Measurements from ENCODE around the gene ZFAND2A. TPM values are rescaled to one million over a fixed set of nuclear protein-coding genes. Genes with fewer than 3 reads are reported as not detected.
"Not testable (repeated sequence)": the region's sequence is repeated elsewhere in the genome, so short reads cannot be mapped to it uniquely, and the experiment has no call there.

ZFAND2A gene, protein sequence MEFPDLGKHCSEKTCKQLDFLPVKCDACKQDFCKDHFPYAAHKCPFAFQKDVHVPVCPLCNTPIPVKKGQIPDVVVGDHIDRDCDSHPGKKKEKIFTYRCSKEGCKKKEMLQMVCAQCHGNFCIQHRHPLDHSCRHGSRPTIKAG
- total RNA-seq (10 to 100 TPM; 27.8 to 28.5 TPM), polyA plus RNA-seq (45.6 TPM)

DNA sequence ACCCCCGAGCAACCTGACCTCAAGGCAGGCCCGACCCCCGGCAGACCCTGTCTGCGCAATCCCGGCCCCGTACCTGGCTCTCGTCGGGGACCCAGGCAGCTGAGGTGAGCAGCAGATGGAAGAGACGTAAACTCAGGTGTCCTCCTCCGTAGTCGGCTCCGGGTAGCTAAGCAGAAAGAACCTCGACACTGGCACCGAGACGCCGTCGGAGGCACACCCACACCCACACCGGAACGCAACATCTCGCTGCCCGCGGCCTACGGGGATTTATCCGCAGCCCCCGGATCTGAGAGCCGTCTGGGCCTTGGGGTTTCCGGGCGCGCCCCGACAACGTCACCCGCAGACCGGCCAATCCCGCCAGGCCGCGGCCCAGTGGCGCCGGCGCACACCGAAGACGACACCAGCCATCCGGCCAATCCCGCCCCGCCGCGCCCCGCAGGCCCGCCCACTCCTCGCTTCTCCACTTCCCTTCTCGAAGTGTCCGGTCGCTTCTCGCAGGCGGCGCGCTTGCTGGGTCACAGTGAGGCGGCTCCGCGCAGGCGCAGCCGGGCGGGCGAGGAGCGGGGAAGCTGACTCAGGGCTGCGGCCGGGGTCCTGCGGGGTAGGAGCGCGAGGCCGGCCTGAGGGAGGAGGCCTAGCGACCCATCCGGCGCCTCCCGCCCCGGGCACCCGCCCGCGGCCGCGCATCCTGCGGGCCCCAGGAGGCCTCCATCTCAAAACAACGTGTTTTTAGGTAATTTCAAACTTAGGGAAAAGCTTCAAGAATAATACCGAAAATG, at the start of gene ZFAND2A:
ZFAND2A (minus strand) TSS at position 306 of the 779 bp plus-strand sequence. CDS start 1,984 bp downstream, outside the sequence.
- POLR2A ChIA-PET = interaction anchor here (1.0 to 1.6 kb wide), 4 partner anchors 9 to 284 kb away, joined by 3 to 8 read pairs (median 4); partner anchors contain the start of gene GET4

DNA sequence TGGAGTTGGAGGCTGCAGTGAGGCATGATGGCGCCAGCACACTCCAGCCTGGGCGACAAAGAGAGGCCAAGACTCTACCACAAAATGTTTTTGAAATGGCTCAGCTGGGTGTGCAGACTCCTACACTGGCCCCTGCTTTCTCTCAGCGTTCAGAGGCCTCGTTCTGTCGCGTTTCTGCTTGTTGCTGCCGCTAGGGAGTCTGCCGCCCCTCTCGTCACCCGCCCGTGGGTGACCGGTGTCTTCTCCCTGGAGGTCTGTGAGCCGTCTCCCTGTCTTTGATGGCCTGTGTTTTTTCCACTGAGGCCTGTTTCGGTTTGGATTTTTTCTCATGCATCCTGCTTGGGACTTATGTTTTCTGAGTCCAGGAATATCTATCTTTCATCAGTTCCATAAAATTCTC, 49.1 kb upstream of the ZFAND2A start:
- Mint-ChIP-seq H3K36me3 (no peaks in the 10 kb centered on the region), H3K27ac (no peak overlapping the region), H3K9me3 (peaks cover 0 to 2% (median 0%) of the 10 kb centered on the region in 5 donors), H3K4me3 (no peak overlapping the region), H3K27me3 (peaks cover 22 to 35% of the 10 kb centered on the region in 2 donors), H3K4me1 (no peaks in the 10 kb centered on the region)
- H3K27ac ChIP-seq (ENCODE audit: low read depth, low read length) = no peak overlapping the region
- DNase-seq = no peak
- peaks cover 7% of the 10 kb centered on the region for H3K27me3 ChIP-seq (ENCODE audit: insufficient read depth, low read length, poor library complexity, severe bottlenecking)
- H3K9me3 ChIP-seq (ENCODE audit: low read length) = no peaks in the 10 kb centered on the region
- ChIA-PET POLR2A (no interaction called here), CTCF (no interaction called here)
- no peaks in the 10 kb centered on the region for H3K36me3 ChIP-seq (ENCODE audit: insufficient read depth, low read length)
- no peak overlapping the region for H3K4me3 ChIP-seq (ENCODE audit: low read length)
- no peaks in the 10 kb centered on the region for H3K4me1 ChIP-seq (ENCODE audit: insufficient read depth, low read length)

More for the DNA sequence above, at the start of gene ZFAND2A:
- peak within 1 kb of the TSS; percentile 89 to 97 (median 93) for H3K27ac Mint-ChIP-seq
- H3K9me3 ChIP-seq (ENCODE audit: low read length) = no peaks in the 10 kb centered on the region
- CTCF ChIA-PET = interaction anchor here (1.3 kb wide), 2 partner anchors 22 to 74 kb away, joined by 3 to 5 read pairs; a partner anchor contains a TSS
- peaks cover 22 to 37% (median 30%) of the 10 kb centered on the region in 3 donors for H3K4me1 Mint-ChIP-seq
- H3K27me3 Mint-ChIP-seq = no peaks in the 10 kb centered on the region
- DNase-seq = peak; percentile 97 to 99 (median 98)
- peaks cover 17% of the 10 kb centered on the region for H3K4me1 ChIP-seq (ENCODE audit: insufficient read depth, low read length)
- peak within 1 kb of the TSS; percentile 97 for H3K4me3 ChIP-seq (ENCODE audit: low read length)
- peaks cover 0 to 45% (median 8%) of the 10 kb centered on the region in 3 donors for H3K36me3 Mint-ChIP-seq
- peak within 1 kb of the TSS; percentile 90 for H3K27ac ChIP-seq (ENCODE audit: low read depth, low read length)
- H3K4me3 Mint-ChIP-seq = peak within 1 kb of the TSS; percentile 86 to 96 (median 89)
- no peaks in the 10 kb centered on the region for H3K9me3 Mint-ChIP-seq
- no peaks in the 10 kb centered on the region for H3K27me3 ChIP-seq (ENCODE audit: insufficient read depth, low read length, poor library complexity, severe bottlenecking)
- H3K36me3 ChIP-seq (ENCODE audit: insufficient read depth, low read length) = peaks cover 22% of the 10 kb centered on the region

DNA sequence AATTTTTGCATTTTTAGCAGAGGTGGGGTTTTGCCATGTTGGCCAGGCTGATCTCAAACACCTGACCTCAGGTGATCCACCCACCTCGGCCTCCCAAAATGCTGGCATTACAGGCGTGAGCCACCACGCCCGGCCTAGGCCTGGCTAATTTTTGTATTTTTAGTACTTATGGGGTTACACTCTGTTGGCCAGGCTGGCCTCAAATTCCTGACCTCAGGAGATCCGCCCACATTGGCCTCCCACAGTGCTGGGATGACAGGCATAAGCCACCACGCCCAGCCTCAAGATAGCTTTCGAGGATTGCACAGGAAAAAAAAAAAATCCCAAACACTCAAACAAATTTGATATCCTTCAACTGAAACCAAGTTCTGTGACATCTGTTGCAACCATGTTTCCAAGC, 45.7 kb upstream of the ZFAND2A start:
- H3K27me3 Mint-ChIP-seq = peaks cover 15 to 31% of the 10 kb centered on the region in 2 donors
- H3K36me3 ChIP-seq (ENCODE audit: insufficient read depth, low read length); H3K27ac Mint-ChIP-seq; H3K9me3 Mint-ChIP-seq; H3K36me3 Mint-ChIP-seq; H3K27ac ChIP-seq (ENCODE audit: low read depth, low read length); DNase-seq; H3K4me3 ChIP-seq (ENCODE audit: low read length); H3K27me3 ChIP-seq (ENCODE audit: insufficient read depth, low read length, poor library complexity, severe bottlenecking); H3K4me1 Mint-ChIP-seq; H3K4me1 ChIP-seq (ENCODE audit: insufficient read depth, low read length); POLR2A ChIA-PET; H3K9me3 ChIP-seq (ENCODE audit: low read length); H3K4me3 Mint-ChIP-seq: not testable (repeated sequence)
- CTCF ChIA-PET = interaction anchor here (1.0 kb wide), 1 partner anchor 23 kb away, joined by 3 read pairs; no protein-coding TSS in a partner anchor

DNA sequence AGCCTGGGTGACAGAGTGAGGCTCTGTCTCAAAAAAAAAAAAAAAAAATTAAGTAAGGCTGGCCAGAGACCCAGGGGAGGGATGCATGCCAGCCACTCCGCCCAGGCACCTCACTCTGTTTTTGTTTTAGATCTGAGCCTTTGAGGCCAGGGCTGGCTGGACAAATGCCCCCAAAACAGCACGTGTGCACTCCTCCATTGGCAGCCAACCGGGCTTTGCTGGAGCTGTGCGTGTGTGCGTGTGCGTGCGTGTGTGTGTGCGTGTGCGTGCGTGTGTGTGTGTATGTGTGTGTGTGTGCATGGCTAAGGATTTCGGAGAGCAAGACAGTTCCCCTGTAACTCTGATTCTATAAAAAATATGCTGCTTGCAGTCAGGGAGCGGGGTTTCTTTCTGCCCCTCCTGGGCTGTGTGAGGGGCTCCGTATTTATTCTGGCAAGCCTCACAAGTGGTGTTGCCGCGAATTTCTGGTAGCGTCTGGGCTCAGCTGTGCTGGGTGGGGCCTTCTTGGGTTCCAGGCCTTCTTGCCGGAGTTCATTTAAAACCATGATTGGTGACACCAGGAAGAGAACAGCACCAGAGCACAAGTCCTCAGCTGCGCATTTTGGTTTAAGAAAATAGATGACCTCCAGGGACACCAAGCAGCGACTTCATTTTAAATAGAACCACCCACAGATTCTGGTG, 44.6 kb upstream of the ZFAND2A start:
- Mint-ChIP-seq H3K4me1 (no peaks in the 10 kb centered on the region), H3K27me3 (peaks cover 6 to 28% of the 10 kb centered on the region in 2 donors), H3K27ac (peak overlapping the region in 1 of 8 donors; percentile 81), H3K9me3 (no peaks in the 10 kb centered on the region), H3K4me3 (no peak overlapping the region), H3K36me3 (no peaks in the 10 kb centered on the region)
- H3K9me3 ChIP-seq (ENCODE audit: low read length) = no peaks in the 10 kb centered on the region
- ChIA-PET POLR2A (no interaction called here), CTCF (interaction anchor here (1.0 kb wide), 1 partner anchor 22 kb away, joined by 3 read pairs; no protein-coding TSS in a partner anchor)
- H3K36me3 ChIP-seq (ENCODE audit: insufficient read depth, low read length) = no peaks in the 10 kb centered on the region
- DNase-seq = no peak
- H3K4me3 ChIP-seq (ENCODE audit: low read length) = no peak overlapping the region
- no peaks in the 10 kb centered on the region for H3K4me1 ChIP-seq (ENCODE audit: insufficient read depth, low read length)
- H3K27me3 ChIP-seq (ENCODE audit: insufficient read depth, low read length, poor library complexity, severe bottlenecking) = no peaks in the 10 kb centered on the region
- H3K27ac ChIP-seq (ENCODE audit: low read depth, low read length) = no peak overlapping the region

DNA sequence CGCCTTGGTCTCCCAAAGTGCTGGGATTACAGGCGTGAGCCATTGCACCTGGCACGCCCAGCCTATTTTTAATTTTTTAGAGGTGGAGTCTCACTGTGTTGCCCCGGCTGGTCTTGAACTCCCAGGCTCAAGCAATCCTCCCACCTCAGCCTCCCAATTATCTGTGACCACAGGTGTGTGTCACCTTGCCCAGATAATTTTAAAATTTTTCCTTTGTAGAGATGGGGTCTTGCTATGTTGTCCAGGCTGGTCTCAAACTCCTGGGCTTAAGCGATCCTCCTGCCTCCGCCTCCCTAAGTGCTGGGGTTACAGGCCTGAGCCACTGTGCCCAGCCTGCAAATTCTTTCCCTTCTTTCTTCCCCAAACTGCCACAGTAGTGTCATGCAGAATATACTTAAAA, 42.9 kb upstream of the ZFAND2A start:
- H3K4me3 ChIP-seq (ENCODE audit: low read length); H3K9me3 Mint-ChIP-seq; DNase-seq; H3K27me3 ChIP-seq (ENCODE audit: insufficient read depth, low read length, poor library complexity, severe bottlenecking); H3K27ac Mint-ChIP-seq; H3K36me3 ChIP-seq (ENCODE audit: insufficient read depth, low read length); POLR2A ChIA-PET; H3K4me3 Mint-ChIP-seq; H3K4me1 Mint-ChIP-seq; H3K9me3 ChIP-seq (ENCODE audit: low read length); H3K27ac ChIP-seq (ENCODE audit: low read depth, low read length); H3K4me1 ChIP-seq (ENCODE audit: insufficient read depth, low read length); CTCF ChIA-PET; H3K36me3 Mint-ChIP-seq: not testable (repeated sequence)
- H3K27me3 Mint-ChIP-seq = peaks cover 3 to 22% of the 10 kb centered on the region in 2 donors

DNA sequence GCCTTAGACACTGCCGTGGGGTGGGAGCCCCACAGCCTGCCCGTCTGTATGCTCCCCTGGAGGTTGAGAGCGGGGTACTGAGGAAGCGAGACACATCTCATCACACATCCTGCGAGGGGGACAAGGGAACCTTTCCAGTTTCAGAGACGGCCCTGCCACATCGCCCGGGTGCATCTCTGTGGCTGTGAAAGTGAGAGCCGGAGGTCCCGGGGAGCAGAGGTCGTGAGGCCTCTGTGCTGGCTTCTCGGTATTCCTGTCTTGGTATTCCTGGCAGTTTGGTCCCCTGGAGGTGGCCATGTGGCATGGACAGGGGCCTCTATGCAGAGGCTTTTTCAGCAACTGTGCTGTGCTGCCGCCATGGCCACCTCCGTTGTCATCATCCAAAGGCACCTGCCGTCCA, 41.9 kb upstream of the ZFAND2A start:
- H3K9me3 Mint-ChIP-seq = no peaks in the 10 kb centered on the region
- Histone ChIP-seq H3K27ac (ENCODE audit: low read depth, low read length) (no peak overlapping the region), H3K36me3 (ENCODE audit: insufficient read depth, low read length) (no peaks in the 10 kb centered on the region), H3K4me3 (ENCODE audit: low read length) (no peak overlapping the region), H3K9me3 (ENCODE audit: low read length) (no peaks in the 10 kb centered on the region), H3K4me1 (ENCODE audit: insufficient read depth, low read length) (no peaks in the 10 kb centered on the region), H3K27me3 (ENCODE audit: insufficient read depth, low read length, poor library complexity, severe bottlenecking) (no peaks in the 10 kb centered on the region)
- ChIA-PET CTCF (no interaction called here), POLR2A (no interaction called here)
- no peak overlapping the region for H3K27ac Mint-ChIP-seq
- no peak overlapping the region for H3K4me3 Mint-ChIP-seq
- peaks cover 3 to 18% of the 10 kb centered on the region in 2 donors for H3K27me3 Mint-ChIP-seq
- DNase-seq = no peak
- H3K4me1 Mint-ChIP-seq = no peaks in the 10 kb centered on the region
- H3K36me3 Mint-ChIP-seq = no peaks in the 10 kb centered on the region

DNA sequence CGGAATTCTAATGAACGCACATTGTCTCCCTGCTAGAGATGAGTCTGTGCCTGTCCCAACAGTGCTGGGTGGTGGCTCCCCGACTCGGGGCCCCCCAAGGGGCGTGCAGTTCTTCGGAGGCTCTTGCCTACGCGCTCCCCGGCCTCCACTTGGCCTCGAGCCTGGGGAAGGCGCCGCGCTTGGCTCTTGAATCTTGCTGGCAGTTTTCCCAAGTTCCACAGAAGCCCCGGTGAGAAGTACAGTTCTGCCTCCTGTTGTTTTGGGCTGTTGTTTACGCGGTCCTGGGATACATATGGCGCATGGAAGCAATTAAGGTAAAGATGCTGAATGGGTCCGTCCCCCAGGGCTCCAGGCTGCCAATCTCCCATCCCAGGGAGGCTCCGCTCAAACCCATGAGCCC, 40.0 kb upstream of the ZFAND2A start:
- Histone ChIP-seq H3K4me1 (ENCODE audit: insufficient read depth, low read length) (no peaks in the 10 kb centered on the region), H3K9me3 (ENCODE audit: low read length) (no peaks in the 10 kb centered on the region), H3K27me3 (ENCODE audit: insufficient read depth, low read length, poor library complexity, severe bottlenecking) (no peaks in the 10 kb centered on the region), H3K4me3 (ENCODE audit: low read length) (no peak overlapping the region), H3K36me3 (ENCODE audit: insufficient read depth, low read length) (no peaks in the 10 kb centered on the region), H3K27ac (ENCODE audit: low read depth, low read length) (no peak overlapping the region)
- Mint-ChIP-seq H3K4me1 (no peaks in the 10 kb centered on the region), H3K27me3 (peaks cover 5 to 16% of the 10 kb centered on the region in 2 donors), H3K36me3 (no peaks in the 10 kb centered on the region), H3K4me3 (no peak overlapping the region), H3K9me3 (no peaks in the 10 kb centered on the region), H3K27ac (no peak overlapping the region)
- ChIA-PET POLR2A (no interaction called here), CTCF (no interaction called here)
- DNase-seq = no peak

DNA sequence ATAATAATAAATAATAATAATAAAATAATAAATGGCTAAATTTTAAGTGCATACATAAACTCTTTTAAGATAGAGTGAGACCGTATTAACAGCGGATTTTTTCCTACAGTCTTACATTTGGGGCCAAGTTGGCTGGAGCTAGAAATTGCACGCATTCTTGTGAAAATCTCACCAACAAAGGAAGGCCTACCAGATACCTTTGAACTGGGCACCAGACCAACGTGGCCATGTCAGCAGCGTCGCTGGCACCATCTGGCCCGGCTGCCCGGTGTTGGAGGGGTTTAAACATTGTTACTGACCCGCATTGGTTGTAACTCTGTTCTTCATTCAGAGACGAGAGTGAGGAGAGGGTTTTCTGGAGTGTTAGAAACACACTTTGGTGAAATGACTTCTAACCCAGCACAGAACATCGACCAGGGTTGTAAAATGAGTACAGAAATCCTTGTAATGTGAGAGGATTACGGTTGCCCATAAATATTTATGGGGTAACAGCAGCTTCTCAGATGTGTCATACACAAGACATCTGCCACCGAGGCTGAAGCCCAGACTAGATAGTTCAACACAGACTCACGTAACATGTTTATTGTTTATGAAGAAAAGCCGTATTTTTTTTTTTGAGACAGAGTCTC, 38.1 kb upstream of the ZFAND2A start:
- H3K4me3 Mint-ChIP-seq = no peak overlapping the region
- H3K36me3 ChIP-seq (ENCODE audit: insufficient read depth, low read length) = no peaks in the 10 kb centered on the region
- H3K4me1 ChIP-seq (ENCODE audit: insufficient read depth, low read length) = no peaks in the 10 kb centered on the region
- H3K9me3 Mint-ChIP-seq = no peaks in the 10 kb centered on the region
- no peaks in the 10 kb centered on the region for H3K9me3 ChIP-seq (ENCODE audit: low read length)
- no peak overlapping the region for H3K4me3 ChIP-seq (ENCODE audit: low read length)
- peaks cover 3% of the 10 kb centered on the region for H3K27me3 ChIP-seq (ENCODE audit: insufficient read depth, low read length, poor library complexity, severe bottlenecking)
- CTCF ChIA-PET = no interaction called here
- H3K36me3 Mint-ChIP-seq = no peaks in the 10 kb centered on the region
- POLR2A ChIA-PET = no interaction called here
- no peak overlapping the region for H3K27ac ChIP-seq (ENCODE audit: low read depth, low read length)
- peaks cover 7 to 13% of the 10 kb centered on the region in 2 donors for H3K27me3 Mint-ChIP-seq
- no peak for DNase-seq
- H3K4me1 Mint-ChIP-seq = no peaks in the 10 kb centered on the region
- no peak overlapping the region for H3K27ac Mint-ChIP-seq

All from CD8-positive, alpha-beta memory T cell (primary cell).